ENCODE data around the gene PRRT3.

DNA sequence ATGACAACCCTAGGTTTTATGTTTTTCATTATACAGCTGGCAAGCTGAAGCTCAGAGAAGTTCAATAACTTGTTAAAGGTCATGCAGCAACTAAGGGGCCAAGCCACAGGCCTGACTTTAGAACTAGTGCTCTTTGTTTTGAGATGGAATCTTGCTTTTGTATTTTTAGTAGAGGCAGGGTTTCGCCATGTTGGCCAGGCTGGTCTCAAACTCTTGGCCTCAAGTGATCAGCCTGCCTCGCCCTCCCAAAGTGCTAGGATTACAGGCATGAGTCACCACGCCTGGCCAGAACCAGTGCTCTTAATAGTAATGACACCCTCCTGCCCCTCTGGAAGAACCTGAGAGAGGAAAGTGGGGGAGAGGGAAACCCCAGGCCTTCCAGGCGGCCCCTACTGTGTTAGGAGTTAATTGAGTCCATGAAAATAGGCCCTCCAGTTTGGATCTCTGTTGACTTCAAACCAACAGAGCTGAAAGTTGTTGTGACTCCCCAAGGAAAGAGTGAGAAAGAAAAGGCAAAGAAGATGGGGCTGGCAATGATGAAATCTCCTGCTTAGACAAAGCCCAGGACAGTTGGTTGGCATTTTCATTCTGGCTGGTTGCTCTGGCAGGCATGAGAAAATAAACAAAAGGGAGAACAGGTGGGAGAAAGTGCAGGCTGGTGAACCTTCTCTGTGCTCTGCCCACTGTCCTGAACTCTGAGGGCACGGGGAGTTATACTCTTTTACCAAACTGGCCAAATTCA is 3.6 kb upstream of the PRRT3 start:
- no peak for TF ChIP-seq EZH2 (IDR thresholded peaks at IDR 0.05; ENCODE audit: low read length, missing control alignments)
- TF ChIP-seq, protein P1, sequence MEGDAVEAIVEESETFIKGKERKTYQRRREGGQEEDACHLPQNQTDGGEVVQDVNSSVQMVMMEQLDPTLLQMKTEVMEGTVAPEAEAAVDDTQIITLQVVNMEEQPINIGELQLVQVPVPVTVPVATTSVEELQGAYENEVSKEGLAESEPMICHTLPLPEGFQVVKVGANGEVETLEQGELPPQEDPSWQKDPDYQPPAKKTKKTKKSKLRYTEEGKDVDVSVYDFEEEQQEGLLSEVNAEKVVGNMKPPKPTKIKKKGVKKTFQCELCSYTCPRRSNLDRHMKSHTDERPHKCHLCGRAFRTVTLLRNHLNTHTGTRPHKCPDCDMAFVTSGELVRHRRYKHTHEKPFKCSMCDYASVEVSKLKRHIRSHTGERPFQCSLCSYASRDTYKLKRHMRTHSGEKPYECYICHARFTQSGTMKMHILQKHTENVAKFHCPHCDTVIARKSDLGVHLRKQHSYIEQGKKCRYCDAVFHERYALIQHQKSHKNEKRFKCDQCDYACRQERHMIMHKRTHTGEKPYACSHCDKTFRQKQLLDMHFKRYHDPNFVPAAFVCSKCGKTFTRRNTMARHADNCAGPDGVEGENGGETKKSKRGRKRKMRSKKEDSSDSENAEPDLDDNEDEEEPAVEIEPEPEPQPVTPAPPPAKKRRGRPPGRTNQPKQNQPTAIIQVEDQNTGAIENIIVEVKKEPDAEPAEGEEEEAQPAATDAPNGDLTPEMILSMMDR (conservative IDR thresholded peaks at IDR 0.05 in 1 of 2, IDR thresholded peaks at IDR 0.05 in 1 of 2; ENCODE audit: low read depth in 1 of 2, low read length in 2 of 2), result no peak

All from fibroblast of lung (primary cell).